ELR (cell line): ENCODE measurements around the gene ID3.

ENCODE experiments used
- DNase-seq: peaks from one replicate; pipeline ENCODE4 v3.0.0-alpha.2; 2015; ENCODE audit warnings: low read depth

Gene ID3

GRCh38 chr1:23526329-23527041 lies 32.8 kb downstream of the ID3 start:
- no peak for DNase-seq

GRCh38 chr1:23525558-23526250 lies 33.6 kb downstream of the ID3 start:
- no peak for DNase-seq

- DNase-seq = no peak
Measured at GRCh38 chr1:23524716-23525401, 34.4 kb downstream of the ID3 start.

GRCh38 chr1:23524163-23524562 lies 35.1 kb downstream of the ID3 start:
- no peak for DNase-seq

- no peak for DNase-seq
Measured at GRCh38 chr1:23522244-23522982, 36.9 kb downstream of the ID3 start.

- no peak for DNase-seq
Measured at GRCh38 chr1:23521588-23521987, 37.7 kb downstream of the ID3 start.

- DNase-seq = no peak
Measured at GRCh38 chr1:23517581-23517980, 41.7 kb downstream of the ID3 start.

GRCh38 chr1:23515905-23516304 lies 43.4 kb downstream of the ID3 start:
- DNase-seq = no peak

- no peak for DNase-seq
Measured at GRCh38 chr1:23514111-23514679, 45.1 kb downstream of the ID3 start.

GRCh38 chr1:23509896-23510295 lies 49.4 kb downstream of the ID3 start:
- no peak for DNase-seq
